Neural progenitor cell (in vitro differentiated cells): ENCODE results near the gene RBFOX1.

Source experiments
- EZH2phosphoT487 ChIP-seq: fragments of 200-600 bp; sonication (generic); IDR thresholded peaks from 2 replicates; pipeline ENCODE4 v1.6.1; 2017; ENCODE audit warnings: antibody characterized with exemption
- TF ChIP-seq, protein P1 (sequence below): fragments of 200-600 bp; sonication (generic); IDR thresholded peaks from 2 replicates; pipeline ENCODE4 v1.5.1; 2017; ENCODE audit warnings: antibody characterized with exemption, mild to moderate bottlenecking

DNA sequence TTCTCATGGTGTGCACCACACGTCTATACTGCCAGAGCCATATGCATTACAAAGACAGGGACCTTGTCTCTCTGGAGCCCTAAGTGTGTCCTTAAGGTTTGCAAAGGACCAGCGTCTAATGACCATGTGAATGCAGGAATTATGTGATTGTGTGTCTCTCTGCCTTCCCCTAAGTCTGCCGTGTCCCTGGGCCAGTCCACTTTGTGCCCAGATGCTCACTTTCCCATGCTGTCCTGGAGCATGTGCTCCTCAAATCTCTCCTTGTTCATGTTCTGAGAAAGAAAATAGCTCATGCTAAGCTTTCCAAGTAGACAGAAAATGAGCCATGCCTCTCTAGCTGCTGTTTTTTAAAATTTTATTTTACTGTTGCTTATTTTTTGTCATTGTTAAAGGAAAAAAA is 125.5 kb downstream of the RBFOX1 start:
- no peak for TF ChIP-seq EZH2phosphoT487
- TF ChIP-seq, protein P1, sequence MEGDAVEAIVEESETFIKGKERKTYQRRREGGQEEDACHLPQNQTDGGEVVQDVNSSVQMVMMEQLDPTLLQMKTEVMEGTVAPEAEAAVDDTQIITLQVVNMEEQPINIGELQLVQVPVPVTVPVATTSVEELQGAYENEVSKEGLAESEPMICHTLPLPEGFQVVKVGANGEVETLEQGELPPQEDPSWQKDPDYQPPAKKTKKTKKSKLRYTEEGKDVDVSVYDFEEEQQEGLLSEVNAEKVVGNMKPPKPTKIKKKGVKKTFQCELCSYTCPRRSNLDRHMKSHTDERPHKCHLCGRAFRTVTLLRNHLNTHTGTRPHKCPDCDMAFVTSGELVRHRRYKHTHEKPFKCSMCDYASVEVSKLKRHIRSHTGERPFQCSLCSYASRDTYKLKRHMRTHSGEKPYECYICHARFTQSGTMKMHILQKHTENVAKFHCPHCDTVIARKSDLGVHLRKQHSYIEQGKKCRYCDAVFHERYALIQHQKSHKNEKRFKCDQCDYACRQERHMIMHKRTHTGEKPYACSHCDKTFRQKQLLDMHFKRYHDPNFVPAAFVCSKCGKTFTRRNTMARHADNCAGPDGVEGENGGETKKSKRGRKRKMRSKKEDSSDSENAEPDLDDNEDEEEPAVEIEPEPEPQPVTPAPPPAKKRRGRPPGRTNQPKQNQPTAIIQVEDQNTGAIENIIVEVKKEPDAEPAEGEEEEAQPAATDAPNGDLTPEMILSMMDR, result no peak
